ENCODE measurements around the gene KCNJ9. TPM values are rescaled to one million over a fixed set of nuclear protein-coding genes. Genes with fewer than 3 reads are reported as not detected.
"Not testable (repeated sequence)": the region's sequence is repeated elsewhere in the genome, so short reads cannot be mapped to it uniquely, and the experiment has no call there.

KCNJ9 gene
- total RNA-seq, 1 donor from 2014 or later = not detected

- TF ChIP-seq CTCF (conservative IDR thresholded peaks at IDR 0.05; ENCODE audit: low read depth, low read length) = no peak
- no peak for DNase-seq (ENCODE audit: low read depth)
- H3K4me3 ChIP-seq (ENCODE audit: low read depth, low read length) = no peak overlapping the region
Measured at GRCh38 chr1:160047111-160047991, 34.0 kb upstream of the KCNJ9 start.

- H3K4me3 ChIP-seq (ENCODE audit: low read depth, low read length) = no peak overlapping the region
- no peak for DNase-seq (ENCODE audit: low read depth)
- TF ChIP-seq CTCF (conservative IDR thresholded peaks at IDR 0.05; ENCODE audit: low read depth, low read length) = no peak
Measured at GRCh38 chr1:160048335-160048734, 33.0 kb upstream of the KCNJ9 start.

GRCh38 chr1:160049101-160049500 lies 32.2 kb upstream of the KCNJ9 start:
- no peak for TF ChIP-seq CTCF (conservative IDR thresholded peaks at IDR 0.05; ENCODE audit: low read depth, low read length)
- no peak for DNase-seq (ENCODE audit: low read depth)
- H3K4me3 ChIP-seq (ENCODE audit: low read depth, low read length) = no peak overlapping the region

GRCh38 chr1:160050182-160050581 lies 31.2 kb upstream of the KCNJ9 start:
- not testable (repeated sequence) for DNase-seq (ENCODE audit: low read depth); H3K4me3 ChIP-seq (ENCODE audit: low read depth, low read length)

GRCh38 chr1:160050619-160051018 lies 30.7 kb upstream of the KCNJ9 start:
- TF ChIP-seq CTCF (conservative IDR thresholded peaks at IDR 0.05; ENCODE audit: low read depth, low read length) = no peak
- H3K4me3 ChIP-seq (ENCODE audit: low read depth, low read length) = no peak overlapping the region
- DNase-seq (ENCODE audit: low read depth) = no peak

GRCh38 chr1:160052936-160053335 lies 28.4 kb upstream of the KCNJ9 start:
- TF ChIP-seq CTCF (conservative IDR thresholded peaks at IDR 0.05; ENCODE audit: low read depth, low read length) = no peak
- no peak for DNase-seq (ENCODE audit: low read depth)
- H3K4me3 ChIP-seq (ENCODE audit: low read depth, low read length) = no peak overlapping the region

GRCh38 chr1:160053548-160054365 lies 27.6 kb upstream of the KCNJ9 start:
- no peak for TF ChIP-seq CTCF (conservative IDR thresholded peaks at IDR 0.05; ENCODE audit: low read depth, low read length)

More at GRCh38 chr1:160053548-160054365, 27.6 kb upstream of the KCNJ9 start:
- DNase-seq (ENCODE audit: low read depth) = no peak
- H3K4me3 ChIP-seq (ENCODE audit: low read depth, low read length) = no peak overlapping the region

All from epithelial cell of proximal tubule (primary cell).